CD4-positive, alpha-beta memory T cell (primary cell): ENCODE measurements around the gene RAP1GAP. TPM values are rescaled to one million over a fixed set of nuclear protein-coding genes. Genes with fewer than 3 reads are reported as not detected.

Experiments
- CTCF ChIA-PET: fragments of 350-600 bp; sonication (Branson Sonifier 250); formaldehyde crosslinking; loops from one replicate; lab custom pipeline; 2021; ENCODE audit warnings: inconsistent platforms; ENCODE audit not compliant: partially characterized antibody; lab: Charles Lee
- POLR2A ChIA-PET: fragments of 350-600 bp; sonication (Branson Sonifier 250); formaldehyde crosslinking; loops from one replicate; lab custom pipeline; 2021; ENCODE audit not compliant: partially characterized antibody; lab: Charles Lee
- DNase-seq, 5 donors: peaks; one replicate each; pipeline versions ENCODE4 v3.0.0 to v3.0.0-alpha.2; 2020 to 2022; ENCODE audit warnings: mixed read lengths in 1 of 5
- H3K27ac ChIP-seq: one replicate; pipeline ENCODE4 v1.7.0; 2013; ENCODE audit warnings: low read depth, low read length
- H3K27me3 ChIP-seq: 2 replicates; pipeline ENCODE4 v1.7.0; 2013; ENCODE audit warnings: mild to moderate bottlenecking, low read length, moderate library complexity; ENCODE audit not compliant: insufficient read depth
- H3K36me3 ChIP-seq: 2 replicates; pipeline ENCODE4 v1.7.0; 2013; ENCODE audit warnings: mild to moderate bottlenecking, low read length, moderate library complexity; ENCODE audit not compliant: insufficient read depth
- H3K4me1 ChIP-seq: 2 replicates; pipeline ENCODE4 v1.7.0; 2013; ENCODE audit warnings: mild to moderate bottlenecking, low read length, moderate library complexity; ENCODE audit not compliant: insufficient read depth
- H3K4me3 ChIP-seq, 2 donors: one replicate each; pipeline ENCODE4 v1.7.0; 2013; ENCODE audit warnings: low read length in 2 of 2, mild to moderate bottlenecking in 1 of 2
- H3K9me3 ChIP-seq, 2 donors: one replicate each; pipeline ENCODE4 v1.7.0; 2013; ENCODE audit warnings: low read length in 2 of 2, control low read depth in 1 of 2; ENCODE audit not compliant: control insufficient read depth in 1 of 2
- H3K27ac Mint-ChIP-seq, 7 donors: one replicate each; pipeline ENCODE4 v1.8.0; 2020 to 2021; ENCODE audit warnings: mixed read lengths in 7 of 7, mild to moderate bottlenecking in 6 of 7, inconsistent platforms in 3 of 7, moderate library complexity in 3 of 7
- H3K27me3 Mint-ChIP-seq, 2 donors: one replicate each; pipeline ENCODE4 v1.8.0; 2020 to 2021; ENCODE audit warnings: mixed read lengths in 2 of 2
- H3K36me3 Mint-ChIP-seq, 2 donors: one replicate each; pipeline ENCODE4 v1.8.0; 2020 to 2021; ENCODE audit warnings: mixed read lengths in 2 of 2, inconsistent platforms in 1 of 2, mild to moderate bottlenecking in 1 of 2
- H3K4me1 Mint-ChIP-seq, 4 donors: one replicate each; pipeline ENCODE4 v1.8.0; 2020 to 2021; ENCODE audit warnings: mixed read lengths in 4 of 4, mild to moderate bottlenecking in 1 of 4
- H3K4me3 Mint-ChIP-seq, 8 donors: one replicate each; pipeline ENCODE4 v1.8.0; 2020 to 2021; ENCODE audit warnings: mixed read lengths in 8 of 8, mild to moderate bottlenecking in 7 of 8, moderate library complexity in 6 of 8, inconsistent platforms in 3 of 8
- H3K9me3 Mint-ChIP-seq, 8 donors: one replicate each; pipeline ENCODE4 v1.8.0; 2020 to 2021; ENCODE audit warnings: mixed read lengths in 8 of 8, mild to moderate bottlenecking in 5 of 8, inconsistent platforms in 3 of 8, moderate library complexity in 1 of 8
- intact Hi-C: fragments of 100-400 bp; cut with micrococcal nuclease; formaldehyde crosslinking; loops from one replicate; pipeline ENCODE4 v1.15.1; 2023
- polyA plus RNA-seq, 2 donors: library from polyadenylated mRNA; unstranded; fragments of 300-500 nt; fragmentation: Illumina TruSeq; gene quantifications; one replicate each; pipeline ENCODE4 v1.2.3, GENCODE V29; 2021
- total RNA-seq, 2 experiments: library from RNA; stranded (reverse); gene quantifications; one replicate each; pipeline ENCODE4 v1.2.3, GENCODE V29; 2021

Gene RAP1GAP
- total and polyA plus RNA-seq, 4 experiments from 2014 or later, result 0.23 to 0.72 TPM; not detected in 2

DNA sequence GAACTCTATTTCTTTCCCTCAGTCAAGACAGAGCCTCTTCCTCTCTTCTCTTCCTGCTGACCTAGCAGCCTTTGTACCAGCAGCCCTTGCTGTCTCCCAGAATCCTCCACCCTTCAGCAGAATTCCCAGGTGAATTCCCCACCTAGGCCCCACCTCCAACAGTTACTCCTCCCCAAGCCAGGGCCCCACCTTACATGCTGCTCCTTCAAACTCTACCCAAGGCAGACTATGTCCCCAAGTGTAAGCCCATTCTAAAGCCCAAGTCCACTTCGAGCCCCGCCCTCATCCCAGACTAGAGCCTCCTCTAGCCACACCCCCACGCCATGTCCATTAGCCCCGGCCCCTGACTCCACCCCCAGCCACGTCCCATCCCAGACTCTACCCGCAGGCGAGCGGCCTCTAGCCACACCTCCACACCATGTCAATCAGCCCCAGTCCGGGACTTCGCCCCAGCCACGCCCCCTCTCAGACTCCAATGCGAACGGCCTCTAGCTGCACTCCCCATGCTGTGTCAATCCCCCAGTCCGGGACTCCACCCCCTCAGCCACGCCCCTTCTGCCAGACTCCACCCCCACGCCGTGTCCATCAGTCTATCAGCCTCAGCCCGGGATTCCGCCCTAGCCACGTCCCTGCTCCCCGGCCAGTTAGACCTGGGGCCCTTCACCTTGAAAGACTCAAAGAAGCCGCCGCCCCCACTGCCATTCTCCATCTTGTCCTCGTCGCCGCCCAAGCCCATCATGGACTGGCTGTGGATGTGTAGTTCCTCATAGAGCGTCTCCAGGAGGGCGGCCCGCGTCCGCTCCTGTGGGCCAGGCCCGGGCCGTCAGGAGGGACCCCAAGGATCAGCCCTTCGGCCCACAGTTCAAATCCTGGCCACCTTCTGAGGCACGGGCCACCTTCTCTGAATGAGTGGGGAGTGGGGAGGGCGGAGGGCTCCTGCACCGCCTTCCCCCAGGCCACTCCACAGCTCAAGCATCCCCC, 61.3 kb downstream of the RAP1GAP start:
- Histone ChIP-seq H3K27me3 (no peaks in the 10 kb centered on the region), H3K4me3 (no peak overlapping the region), H3K9me3 (no peaks in the 10 kb centered on the region), H3K36me3 (no peaks in the 10 kb centered on the region), H3K27ac (no peak overlapping the region), H3K4me1 (no peaks in the 10 kb centered on the region)
- DNase-seq, result peak in 2 of 5 donors; percentile 5 to 8
- intact Hi-C loops, result no loop called here
- Mint-ChIP-seq H3K4me3 (peak overlapping the region in 5 of 8 donors; percentile 5 to 62 (median 40)), H3K27me3 (peaks cover 5 to 18% of the 10 kb centered on the region in 2 donors), H3K27ac (peak overlapping the region in 2 of 7 donors; percentile 53 to 67), H3K9me3 (peaks cover 0 to 2% (median 0%) of the 10 kb centered on the region in 8 donors), H3K36me3 (no peaks in the 10 kb centered on the region), H3K4me1 (peaks cover 5 to 15% (median 8%) of the 10 kb centered on the region in 4 donors)
- ChIA-PET CTCF (no interaction called here), POLR2A (no interaction called here)

DNA sequence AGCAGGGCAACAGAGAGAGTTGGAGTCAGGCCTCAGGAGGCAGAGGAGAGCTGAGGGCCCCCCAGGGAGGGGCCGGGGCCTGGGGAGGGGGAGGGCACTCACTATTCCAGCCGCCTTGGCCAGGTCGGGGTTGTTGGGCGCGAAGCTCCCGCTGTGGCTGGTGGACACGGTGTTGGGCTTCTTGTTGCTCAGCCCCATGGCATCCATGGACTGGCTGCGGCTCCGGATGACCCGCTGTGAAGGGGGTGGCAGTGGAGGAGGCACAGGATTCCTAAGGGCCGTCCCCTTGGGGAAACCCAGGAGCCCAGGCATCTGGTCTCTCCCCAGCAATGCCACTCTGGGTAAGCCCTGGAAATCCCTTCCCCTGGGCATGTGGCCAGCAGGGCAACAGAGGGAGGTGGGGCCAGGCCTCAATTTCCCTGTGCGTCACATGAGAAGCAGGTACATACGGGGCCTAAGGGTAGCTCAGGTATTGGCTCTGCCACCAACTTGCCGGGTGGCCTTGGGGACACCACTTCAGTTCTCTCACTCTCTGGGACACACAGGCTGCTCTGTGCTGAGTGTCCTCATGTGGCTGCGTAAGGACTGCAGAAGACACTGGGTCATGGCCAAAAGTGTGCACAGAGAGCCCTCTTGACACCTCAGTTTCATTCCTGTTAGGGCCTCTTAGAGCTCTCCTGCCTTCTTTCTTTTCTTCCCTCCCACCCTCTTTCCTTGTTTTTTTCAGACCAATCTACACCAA, 63.0 kb downstream of the RAP1GAP start:
- ChIA-PET POLR2A (no interaction called here), CTCF (no interaction called here)
- intact Hi-C loops, result no loop called here
- Histone ChIP-seq H3K4me1 (no peaks in the 10 kb centered on the region), H3K27ac (no peak overlapping the region), H3K9me3 (no peaks in the 10 kb centered on the region), H3K4me3 (no peak overlapping the region), H3K27me3 (no peaks in the 10 kb centered on the region), H3K36me3 (no peaks in the 10 kb centered on the region)
- Mint-ChIP-seq H3K4me3 (no peak overlapping the region), H3K27me3 (peaks cover 5 to 18% of the 10 kb centered on the region in 2 donors), H3K36me3 (no peaks in the 10 kb centered on the region), H3K9me3 (peaks cover 0 to 2% (median 0%) of the 10 kb centered on the region in 8 donors), H3K4me1 (peaks cover 5 to 15% (median 8%) of the 10 kb centered on the region in 4 donors), H3K27ac (peak overlapping the region in 1 of 7 donors; percentile 29)
- DNase-seq, result no peak

DNA sequence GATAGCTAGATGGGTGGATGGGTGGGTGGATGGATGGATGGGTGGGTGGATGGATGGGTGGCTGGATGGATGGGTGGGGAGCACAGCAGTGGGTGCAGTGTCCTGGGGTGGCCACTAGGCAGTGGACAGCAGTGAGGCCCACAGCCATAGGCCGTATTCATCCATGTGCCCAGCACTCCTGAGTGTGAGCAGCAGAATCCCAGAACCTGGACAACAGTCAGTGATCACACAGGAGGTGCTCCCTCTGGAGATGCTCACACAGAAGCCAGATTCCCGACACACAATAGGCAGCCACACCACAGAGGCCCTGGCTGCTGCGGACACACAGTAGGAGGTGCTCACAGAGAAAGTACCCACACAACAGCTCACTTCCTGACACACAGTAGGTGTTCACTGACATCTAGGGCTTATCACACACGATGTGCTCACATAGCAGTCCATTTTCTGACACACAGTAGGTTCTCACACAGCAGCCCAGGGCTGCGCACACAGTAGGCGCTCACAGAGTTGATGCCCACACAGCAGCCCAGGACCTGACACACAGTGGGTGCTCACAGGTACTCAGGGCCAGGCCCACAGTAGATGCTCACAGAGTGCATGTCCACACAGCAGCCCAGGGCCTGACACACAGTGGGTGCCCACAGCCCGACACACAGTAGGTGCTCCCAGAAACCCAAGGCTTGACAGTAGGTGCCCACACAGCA, 64.0 kb downstream of the RAP1GAP start:
- H3K27ac Mint-ChIP-seq, result no peak overlapping the region
- intact Hi-C loops, result no loop called here
- no peak overlapping the region for H3K4me3 Mint-ChIP-seq
- ChIA-PET CTCF (no interaction called here), POLR2A (no interaction called here)
- H3K9me3 Mint-ChIP-seq, result peaks cover 0 to 2% (median 0%) of the 10 kb centered on the region in 8 donors
- DNase-seq, result no peak
- no peak overlapping the region for H3K4me3 ChIP-seq
- H3K27me3 Mint-ChIP-seq, result peaks cover 6 to 15% of the 10 kb centered on the region in 2 donors
- no peaks in the 10 kb centered on the region for H3K9me3 ChIP-seq
- no peaks in the 10 kb centered on the region for H3K27me3 ChIP-seq
- H3K36me3 Mint-ChIP-seq, result no peaks in the 10 kb centered on the region
- H3K36me3 ChIP-seq, result no peaks in the 10 kb centered on the region
- peaks cover 5 to 15% (median 8%) of the 10 kb centered on the region in 4 donors for H3K4me1 Mint-ChIP-seq
- no peaks in the 10 kb centered on the region for H3K4me1 ChIP-seq
- H3K27ac ChIP-seq, result no peak overlapping the region

DNA sequence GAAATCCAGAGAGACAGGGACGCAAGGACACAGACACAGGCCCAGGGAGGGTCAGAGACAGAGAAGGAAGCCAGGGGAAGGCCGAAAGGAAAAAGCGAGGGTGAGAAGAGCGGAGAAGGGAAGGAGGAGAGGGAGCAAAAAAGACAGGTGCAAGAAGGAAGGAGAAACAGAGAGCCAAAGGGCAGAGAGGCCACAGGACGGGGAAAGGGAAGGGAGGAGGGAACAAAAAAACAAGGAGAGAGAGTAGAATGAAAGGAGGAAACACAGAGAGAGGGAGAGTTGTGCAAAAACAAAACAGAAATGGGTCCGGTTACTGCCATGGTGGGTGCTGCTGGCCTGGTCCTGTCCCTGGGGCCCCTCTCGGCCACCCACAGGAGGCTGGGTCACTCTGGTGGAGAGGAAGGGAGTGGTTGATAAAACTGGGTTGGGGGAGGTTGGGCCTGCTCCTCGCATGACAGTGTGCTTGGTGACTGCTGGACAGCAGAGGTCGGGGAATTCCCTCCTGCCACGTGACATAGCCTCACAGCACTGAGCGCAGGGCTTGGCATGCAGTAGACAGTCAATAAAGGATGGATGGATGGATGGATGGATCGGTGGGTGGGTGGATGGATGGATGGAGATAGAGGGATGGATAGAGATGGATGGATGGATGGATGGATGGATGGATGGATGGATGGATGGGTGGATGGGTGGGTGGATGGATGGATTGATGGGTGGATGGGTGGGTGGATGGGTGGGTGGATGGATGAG, 64.8 kb downstream of the RAP1GAP start:
- Histone ChIP-seq H3K4me1 (no peaks in the 10 kb centered on the region), H3K9me3 (no peaks in the 10 kb centered on the region), H3K27ac (no peak overlapping the region), H3K4me3 (no peak overlapping the region), H3K27me3 (no peaks in the 10 kb centered on the region), H3K36me3 (no peaks in the 10 kb centered on the region)
- Mint-ChIP-seq H3K4me1 (peaks cover 5 to 15% (median 8%) of the 10 kb centered on the region in 4 donors), H3K9me3 (peaks cover 0 to 2% (median 0%) of the 10 kb centered on the region in 8 donors), H3K36me3 (no peaks in the 10 kb centered on the region), H3K4me3 (no peak overlapping the region), H3K27me3 (peaks cover 7 to 19% of the 10 kb centered on the region in 2 donors), H3K27ac (peak overlapping the region in 1 of 7 donors; percentile 36)
- no peak for DNase-seq
- CTCF ChIA-PET, result no interaction called here
- POLR2A ChIA-PET, result no interaction called here
- intact Hi-C loops, result no loop called here

DNA sequence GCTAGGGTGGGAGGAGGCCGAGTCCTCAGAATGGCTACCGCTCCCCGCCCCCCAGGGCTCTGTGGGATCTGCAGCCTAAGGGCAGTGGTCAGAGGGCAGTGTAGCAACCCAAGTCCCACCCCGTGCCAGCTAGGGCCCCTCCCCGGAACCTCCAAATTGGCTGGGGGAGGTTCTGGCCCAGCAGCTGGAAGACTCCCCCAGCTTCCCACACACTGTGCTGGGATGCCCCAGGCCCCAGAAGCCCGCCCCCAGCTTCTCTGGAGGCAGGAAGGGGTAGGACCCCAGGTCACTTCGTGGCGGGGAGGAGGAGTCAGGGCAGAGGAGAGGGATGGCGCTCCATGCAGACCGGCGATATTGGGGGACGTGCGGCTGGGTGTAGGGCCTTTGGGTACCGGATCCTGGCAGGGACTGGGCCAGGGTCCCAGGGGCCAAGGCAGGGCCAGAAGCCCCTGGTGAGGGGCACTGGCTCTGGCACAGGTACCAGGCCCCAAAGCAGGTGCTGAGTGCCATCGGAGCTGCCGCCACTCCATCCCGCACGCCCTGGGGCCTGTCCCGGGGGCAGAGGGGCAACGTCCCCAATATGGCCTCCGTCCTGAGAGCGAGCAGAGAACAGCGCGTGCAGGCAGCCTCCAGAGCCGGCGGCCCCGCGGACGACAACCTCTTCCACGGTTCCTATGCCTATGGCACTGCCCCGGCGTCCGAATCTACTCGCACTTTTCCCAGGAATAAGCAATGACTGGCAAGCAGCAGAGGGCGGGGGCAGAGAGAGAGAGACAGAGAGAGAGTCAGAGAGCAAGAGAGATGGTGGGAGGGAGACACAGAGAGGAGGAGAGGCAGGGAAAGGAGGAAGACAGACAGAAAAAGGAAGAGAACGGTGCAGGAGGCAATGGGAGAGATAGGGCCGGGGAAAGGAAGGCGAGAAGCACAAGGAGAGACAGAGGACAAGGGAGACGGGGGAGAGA, 65.7 kb downstream of the RAP1GAP start:
- no peak for DNase-seq
- CTCF ChIA-PET, result no interaction called here
- H3K36me3 Mint-ChIP-seq, result no peaks in the 10 kb centered on the region
- H3K4me1 ChIP-seq, result no peaks in the 10 kb centered on the region
- peaks cover 5 to 15% (median 8%) of the 10 kb centered on the region in 4 donors for H3K4me1 Mint-ChIP-seq
- no peak overlapping the region for H3K4me3 Mint-ChIP-seq
- no peaks in the 10 kb centered on the region for H3K9me3 ChIP-seq
- H3K27ac ChIP-seq, result no peak overlapping the region
- no peak overlapping the region for H3K27ac Mint-ChIP-seq
- H3K4me3 ChIP-seq, result no peak overlapping the region
- peaks cover 7 to 25% of the 10 kb centered on the region in 2 donors for H3K27me3 Mint-ChIP-seq
- intact Hi-C loops, result no loop called here
- POLR2A ChIA-PET, result no interaction called here
- H3K27me3 ChIP-seq, result no peaks in the 10 kb centered on the region
- H3K9me3 Mint-ChIP-seq, result peaks cover 0 to 2% (median 0%) of the 10 kb centered on the region in 8 donors
- no peaks in the 10 kb centered on the region for H3K36me3 ChIP-seq
